AG10803 (cell line): ENCODE data around the gene TPK1.

Source experiments
- DNase-seq: peaks from one replicate; pipeline ENCODE4 v3.0.0; 2010; ENCODE audit warnings: low read depth
- H3K4me3 ChIP-seq: 2 replicates; pipeline ENCODE4 v1.5.1; 2011; ENCODE audit warnings: mild to moderate bottlenecking, low read length, control low read depth
- CTCF ChIP-seq: conservative IDR thresholded peaks from 2 replicates; pipeline ENCODE4 v1.5.1; 2011; ENCODE audit warnings: mild to moderate bottlenecking, low read length, control low read depth, inconsistent platforms

Gene TPK1

GRCh38 chr7:144518360-144518759 lies 317.5 kb downstream of the TPK1 start:
- H3K4me3 ChIP-seq = no peak overlapping the region
- no peak for DNase-seq
- no peak for TF ChIP-seq CTCF

- TF ChIP-seq CTCF = no peak
- H3K4me3 ChIP-seq = no peak overlapping the region
Observed at GRCh38 chr7:144517749-144518148, 318.1 kb downstream of the TPK1 start.

GRCh38 chr7:144516729-144517525 lies 318.9 kb downstream of the TPK1 start:
- H3K4me3 ChIP-seq = no peak overlapping the region
- DNase-seq = no peak
- TF ChIP-seq CTCF = no peak

More at GRCh38 chr7:144517749-144518148, 318.1 kb downstream of the TPK1 start:
- no peak for DNase-seq

- no peak for DNase-seq
Observed at GRCh38 chr7:144513334-144513733, 322.5 kb downstream of the TPK1 start.

GRCh38 chr7:144510621-144511020 lies 325.2 kb downstream of the TPK1 start:
- no peak for DNase-seq
- TF ChIP-seq CTCF = no peak
- H3K4me3 ChIP-seq = no peak overlapping the region

More at GRCh38 chr7:144513334-144513733, 322.5 kb downstream of the TPK1 start:
- no peak overlapping the region for H3K4me3 ChIP-seq
- no peak for TF ChIP-seq CTCF

GRCh38 chr7:144508702-144509101 lies 327.2 kb downstream of the TPK1 start:
- no peak for DNase-seq
- H3K4me3 ChIP-seq = no peak overlapping the region
- no peak for TF ChIP-seq CTCF

GRCh38 chr7:144503215-144503614 lies 332.6 kb downstream of the TPK1 start:
- TF ChIP-seq CTCF = no peak
- H3K4me3 ChIP-seq = no peak overlapping the region
- DNase-seq = no peak
